Measurements from ENCODE around the gene TESK1. TPM values are rescaled to one million over a fixed set of nuclear protein-coding genes. Genes with fewer than 3 reads are reported as not detected.

Gene TESK1
- total RNA-seq, 1 experiment from 2014 or later, result 31.9 TPM

DNA sequence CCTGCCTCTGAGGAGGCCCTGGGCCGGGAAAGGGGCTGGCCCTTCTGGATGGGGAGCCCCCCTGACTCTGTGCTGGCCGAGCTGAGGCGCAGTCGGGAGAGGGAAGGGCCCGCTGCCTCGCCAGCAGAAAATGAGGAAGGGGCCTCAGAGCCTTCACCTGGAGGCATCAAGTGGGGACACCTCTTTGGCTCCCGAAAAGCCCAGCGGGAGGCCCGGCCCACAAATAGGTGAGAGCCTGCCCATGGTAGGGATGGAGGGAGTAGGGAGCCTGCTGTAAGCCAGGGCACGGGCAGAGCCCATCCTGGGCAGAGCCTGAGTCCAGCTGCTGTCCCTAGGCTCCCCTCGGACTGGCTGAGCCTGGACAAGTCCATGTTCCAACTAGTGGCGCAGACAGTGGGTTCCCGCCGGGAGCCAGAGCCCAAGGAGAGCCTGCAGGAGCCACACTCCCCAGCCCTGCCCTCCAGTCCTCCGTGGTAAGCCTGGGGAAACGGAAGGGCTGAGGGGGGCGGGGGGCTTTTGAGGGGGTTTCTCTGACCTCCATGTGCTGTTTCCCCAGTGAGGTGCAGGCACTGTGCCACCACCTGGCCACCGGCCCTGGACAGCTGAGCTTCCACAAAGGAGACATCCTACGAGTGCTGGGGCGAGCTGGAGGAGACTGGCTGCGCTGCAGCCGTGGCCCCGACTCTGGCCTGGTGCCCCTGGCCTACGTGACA lies 44.3 kb upstream of the TESK1 start:
- Histone ChIP-seq H3K4me1 (ENCODE audit: insufficient read depth, low read length, poor library complexity, severe bottlenecking) (no peaks in the 10 kb centered on the region), H3K36me3 (ENCODE audit: insufficient read depth, low read length, poor library complexity, severe bottlenecking) (peaks cover 2% of the 10 kb centered on the region), H3K27ac (ENCODE audit: low read depth, low read length, poor library complexity, severe bottlenecking) (no peak overlapping the region), H3K27me3 (replicated peaks; ENCODE audit: insufficient read depth, low read depth, low read length, poor library complexity) (no peaks in the 10 kb centered on the region), H3K4me3 (ENCODE audit: low read depth, low read length, poor library complexity, severe bottlenecking) (no peak overlapping the region), H3K9me3 (ENCODE audit: low read depth, low read length, poor library complexity, severe bottlenecking) (no peaks in the 10 kb centered on the region)
- no TSS peak for BruUV-seq (replicated peaks)
- POLR2A ChIA-PET (ENCODE audit: low non-redundant PET), result no interaction called here
- intact Hi-C loops (cut with micrococcal nuclease; ENCODE audit: unreplicated experiment), result no loop called here
- CTCF ChIA-PET, result no interaction called here
- TF ChIP-seq, protein P1, sequence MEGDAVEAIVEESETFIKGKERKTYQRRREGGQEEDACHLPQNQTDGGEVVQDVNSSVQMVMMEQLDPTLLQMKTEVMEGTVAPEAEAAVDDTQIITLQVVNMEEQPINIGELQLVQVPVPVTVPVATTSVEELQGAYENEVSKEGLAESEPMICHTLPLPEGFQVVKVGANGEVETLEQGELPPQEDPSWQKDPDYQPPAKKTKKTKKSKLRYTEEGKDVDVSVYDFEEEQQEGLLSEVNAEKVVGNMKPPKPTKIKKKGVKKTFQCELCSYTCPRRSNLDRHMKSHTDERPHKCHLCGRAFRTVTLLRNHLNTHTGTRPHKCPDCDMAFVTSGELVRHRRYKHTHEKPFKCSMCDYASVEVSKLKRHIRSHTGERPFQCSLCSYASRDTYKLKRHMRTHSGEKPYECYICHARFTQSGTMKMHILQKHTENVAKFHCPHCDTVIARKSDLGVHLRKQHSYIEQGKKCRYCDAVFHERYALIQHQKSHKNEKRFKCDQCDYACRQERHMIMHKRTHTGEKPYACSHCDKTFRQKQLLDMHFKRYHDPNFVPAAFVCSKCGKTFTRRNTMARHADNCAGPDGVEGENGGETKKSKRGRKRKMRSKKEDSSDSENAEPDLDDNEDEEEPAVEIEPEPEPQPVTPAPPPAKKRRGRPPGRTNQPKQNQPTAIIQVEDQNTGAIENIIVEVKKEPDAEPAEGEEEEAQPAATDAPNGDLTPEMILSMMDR (conservative IDR thresholded peaks at IDR 0.05; ENCODE audit: low read depth, low read length), result no peak
- TF ChIP-seq EZH2 (IDR thresholded peaks at IDR 0.05; ENCODE audit: borderline replicate concordance, low read depth, low read length, poor library complexity, severe bottlenecking), result no peak
- DNase-seq (ENCODE audit: low spot score), result no peak

DNA sequence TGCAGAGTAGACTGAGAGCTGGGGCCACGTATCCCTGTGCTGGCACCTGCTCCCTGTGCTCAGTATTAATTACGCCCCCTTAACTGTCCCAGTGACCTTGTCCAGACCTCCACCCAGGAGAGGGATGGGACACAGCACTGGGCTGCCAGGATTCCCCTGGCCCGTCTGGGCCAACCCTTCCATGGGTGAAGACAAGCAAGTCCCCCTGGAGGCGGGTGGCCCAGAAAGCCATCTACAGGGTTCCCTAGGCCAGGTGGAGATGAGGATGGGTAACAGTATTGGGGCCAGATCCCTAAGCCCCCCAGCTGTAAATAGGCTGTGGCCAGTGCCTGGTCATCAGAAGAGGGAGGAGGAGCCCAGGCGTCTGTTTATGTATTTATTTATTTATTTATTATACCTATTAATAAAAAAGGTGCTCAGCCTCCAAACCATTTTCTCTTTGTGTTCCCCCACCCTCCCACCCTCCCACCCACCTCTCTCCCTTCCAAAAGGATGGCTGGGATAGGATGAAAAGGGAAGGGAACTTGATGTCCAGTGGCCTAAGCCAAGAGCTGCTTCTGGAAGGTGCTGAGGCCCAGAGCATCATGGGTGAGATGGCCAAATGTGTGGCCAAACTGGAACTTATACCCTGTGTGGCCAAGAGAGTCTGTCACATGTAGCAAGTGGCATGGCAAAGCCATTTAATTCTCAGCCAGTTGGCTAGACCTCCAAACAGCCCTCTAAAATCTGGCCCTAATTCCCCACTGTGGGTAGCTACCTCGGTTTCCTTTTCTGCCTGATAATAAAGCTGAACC lies 43.4 kb upstream of the TESK1 start:
- no peak for TF ChIP-seq EZH2 (IDR thresholded peaks at IDR 0.05; ENCODE audit: borderline replicate concordance, low read depth, low read length, poor library complexity, severe bottlenecking)
- TF ChIP-seq, protein P1 (conservative IDR thresholded peaks at IDR 0.05; ENCODE audit: low read depth, low read length), result no peak
- CTCF ChIA-PET, result no interaction called here
- H3K27ac ChIP-seq (ENCODE audit: low read depth, low read length, poor library complexity, severe bottlenecking), result no peak overlapping the region
- BruUV-seq (replicated peaks), result no TSS peak
- intact Hi-C loops (cut with micrococcal nuclease; ENCODE audit: unreplicated experiment), result no loop called here
- no peak for DNase-seq (ENCODE audit: low spot score)
- H3K9me3 ChIP-seq (ENCODE audit: low read depth, low read length, poor library complexity, severe bottlenecking), result no peaks in the 10 kb centered on the region
- no peaks in the 10 kb centered on the region for H3K27me3 ChIP-seq (replicated peaks; ENCODE audit: insufficient read depth, low read depth, low read length, poor library complexity)
- POLR2A ChIA-PET (ENCODE audit: low non-redundant PET), result no interaction called here
- H3K36me3 ChIP-seq (ENCODE audit: insufficient read depth, low read length, poor library complexity, severe bottlenecking), result peaks cover 2% of the 10 kb centered on the region
- H3K4me3 ChIP-seq (ENCODE audit: low read depth, low read length, poor library complexity, severe bottlenecking), result no peak overlapping the region
- H3K4me1 ChIP-seq (ENCODE audit: insufficient read depth, low read length, poor library complexity, severe bottlenecking), result no peaks in the 10 kb centered on the region

DNA sequence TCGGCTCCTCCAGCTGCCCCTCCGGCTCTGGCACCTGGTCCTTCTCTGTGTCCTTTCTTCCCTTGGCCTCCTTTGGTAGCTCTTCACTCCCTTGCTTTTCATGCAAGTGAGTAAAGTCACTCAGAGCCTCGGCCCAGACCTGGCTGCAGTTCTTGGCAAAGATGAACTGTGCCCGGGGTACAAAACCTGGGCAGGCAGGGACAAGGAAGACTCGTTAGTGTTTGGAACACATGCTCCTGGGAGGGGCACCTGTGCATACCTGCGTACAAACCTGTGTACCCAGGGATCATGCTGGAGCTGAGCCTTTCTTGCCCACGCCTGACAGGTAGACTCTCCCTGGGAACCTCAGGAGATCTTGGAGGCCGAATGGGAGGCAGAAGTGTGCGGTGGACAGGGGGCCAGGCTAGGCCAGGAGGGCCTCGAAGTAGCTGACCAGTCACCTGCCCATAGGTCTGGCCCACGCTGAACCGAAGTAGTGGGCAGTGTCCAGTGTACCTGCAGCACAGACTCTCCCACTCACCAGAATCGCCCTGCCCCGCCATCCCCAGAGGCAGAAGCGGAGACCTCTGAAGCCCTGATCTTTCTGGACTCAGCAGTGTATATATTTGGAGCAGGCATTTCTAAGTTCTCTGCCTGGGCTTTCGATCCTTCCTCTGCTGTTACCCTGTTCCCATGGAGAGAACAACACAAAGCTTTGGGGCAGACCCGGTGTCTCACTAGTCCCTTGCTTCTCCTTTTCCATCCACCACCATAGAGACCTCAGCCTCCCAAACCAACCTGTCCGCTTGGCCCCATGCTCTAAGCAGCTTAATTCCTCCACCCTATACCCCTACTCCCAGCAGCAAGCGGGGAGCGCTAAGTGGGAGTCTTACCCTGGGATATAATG lies 41.9 kb upstream of the TESK1 start:
- Histone ChIP-seq H3K4me1 (ENCODE audit: insufficient read depth, low read length, poor library complexity, severe bottlenecking) (no peaks in the 10 kb centered on the region), H3K27ac (ENCODE audit: low read depth, low read length, poor library complexity, severe bottlenecking) (no peak overlapping the region), H3K9me3 (ENCODE audit: low read depth, low read length, poor library complexity, severe bottlenecking) (no peaks in the 10 kb centered on the region), H3K27me3 (replicated peaks; ENCODE audit: insufficient read depth, low read depth, low read length, poor library complexity) (no peaks in the 10 kb centered on the region), H3K4me3 (ENCODE audit: low read depth, low read length, poor library complexity, severe bottlenecking) (no peak overlapping the region), H3K36me3 (ENCODE audit: insufficient read depth, low read length, poor library complexity, severe bottlenecking) (peaks cover 2% of the 10 kb centered on the region)
- ChIA-PET CTCF (no interaction called here), POLR2A (ENCODE audit: low non-redundant PET) (no interaction called here)
- intact Hi-C loops (cut with micrococcal nuclease; ENCODE audit: unreplicated experiment), result no loop called here
- no peak for TF ChIP-seq EZH2 (IDR thresholded peaks at IDR 0.05; ENCODE audit: borderline replicate concordance, low read depth, low read length, poor library complexity, severe bottlenecking)
- TF ChIP-seq, protein P1 (conservative IDR thresholded peaks at IDR 0.05; ENCODE audit: low read depth, low read length), result no peak
- no TSS peak for BruUV-seq (replicated peaks)
- DNase-seq (ENCODE audit: low spot score), result no peak
